ENCODE results near the gene GLOD5.
A peak's percentile ranks its signal among the peaks of the same experiment; 100 is the strongest.

GLOD5 gene

DNA sequence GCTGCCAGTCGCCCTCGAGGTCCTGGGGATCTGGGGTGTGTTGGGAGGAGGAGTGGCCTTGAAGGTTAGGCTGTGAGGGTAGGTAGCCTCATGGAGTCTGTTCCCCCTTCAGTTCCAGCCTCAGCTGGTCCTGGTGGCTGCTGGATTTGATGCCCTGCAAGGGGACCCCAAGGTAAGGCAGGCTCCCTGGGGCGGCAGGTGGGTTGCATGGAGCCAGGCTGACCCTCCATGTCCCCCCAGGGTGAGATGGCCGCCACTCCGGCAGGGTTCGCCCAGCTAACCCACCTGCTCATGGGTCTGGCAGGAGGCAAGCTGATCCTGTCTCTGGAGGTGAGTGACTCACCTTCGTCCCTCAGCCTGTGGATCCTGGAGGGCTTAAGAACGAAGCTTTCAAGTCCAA is 53.2 kb downstream of the GLOD5 start:
- Histone ChIP-seq H3K79me2 (ENCODE audit: insufficient read depth, low read length) (no peaks in the 10 kb centered on the region), H4K20me1 (ENCODE audit: insufficient read depth, low read length) (no peaks in the 10 kb centered on the region), H3K27me3 (ENCODE audit: insufficient read depth, low read length) (no peaks in the 10 kb centered on the region), H3K4me2 (ENCODE audit: low read length) (no peak overlapping the region), H3K4me1 (ENCODE audit: insufficient read depth, low read length, severe bottlenecking) (no peaks in the 10 kb centered on the region), H3K9me3 (ENCODE audit: low read length) (no peaks in the 10 kb centered on the region), H3K27ac (ENCODE audit: low read depth, low read length, poor library complexity, severe bottlenecking) (no peak overlapping the region), H3K4me3 (ENCODE audit: low read depth, low read length, poor library complexity, severe bottlenecking) (no peak overlapping the region), H3K9ac (ENCODE audit: low read length) (no peak overlapping the region), H3K9me2 (ENCODE audit: low read depth, low read length) (no peaks in the 10 kb centered on the region), H3F3A (ENCODE audit: insufficient read depth, low read length) (no peaks in the 10 kb centered on the region), H3K36me3 (ENCODE audit: insufficient read depth, low read length) (no peaks in the 10 kb centered on the region), H2AFZ (ENCODE audit: low read length) (no peak overlapping the region)
- TF ChIP-seq CTCF (IDR thresholded peaks at IDR 0.05; ENCODE audit: low read length) (no peak), EZH2 (IDR thresholded peaks at IDR 0.05; ENCODE audit: borderline replicate concordance, low read length) (no peak)

GRCh38 chrX:48815266-48815665 is 53.7 kb downstream of the GLOD5 start:
- H3K4me1 ChIP-seq (ENCODE audit: insufficient read depth, low read length, severe bottlenecking) = no peaks in the 10 kb centered on the region
- TF ChIP-seq EZH2 (IDR thresholded peaks at IDR 0.05; ENCODE audit: borderline replicate concordance, low read length) (no peak), CTCF (IDR thresholded peaks at IDR 0.05; ENCODE audit: low read length) (peak; percentile 41; the same call in 1 of the 2 replicates)

GRCh38 chrX:48816014-48816810 is 54.7 kb downstream of the GLOD5 start:
- TF ChIP-seq EZH2 (IDR thresholded peaks at IDR 0.05; ENCODE audit: borderline replicate concordance, low read length) (no peak), CTCF (IDR thresholded peaks at IDR 0.05; ENCODE audit: low read length) (no peak)

More at GRCh38 chrX:48815266-48815665, 53.7 kb downstream of the GLOD5 start:
- Histone ChIP-seq H3K9me3 (ENCODE audit: low read length) (no peaks in the 10 kb centered on the region), H3F3A (ENCODE audit: insufficient read depth, low read length) (no peaks in the 10 kb centered on the region), H2AFZ (ENCODE audit: low read length) (no peak overlapping the region), H3K27me3 (ENCODE audit: insufficient read depth, low read length) (no peaks in the 10 kb centered on the region), H3K36me3 (ENCODE audit: insufficient read depth, low read length) (no peaks in the 10 kb centered on the region), H3K9ac (ENCODE audit: low read length) (no peak overlapping the region), H3K27ac (ENCODE audit: low read depth, low read length, poor library complexity, severe bottlenecking) (no peak overlapping the region), H3K79me2 (ENCODE audit: insufficient read depth, low read length) (no peaks in the 10 kb centered on the region), H4K20me1 (ENCODE audit: insufficient read depth, low read length) (no peaks in the 10 kb centered on the region), H3K4me3 (ENCODE audit: low read depth, low read length, poor library complexity, severe bottlenecking) (no peak overlapping the region), H3K4me2 (ENCODE audit: low read length) (no peak overlapping the region), H3K9me2 (ENCODE audit: low read depth, low read length) (no peaks in the 10 kb centered on the region)

More at GRCh38 chrX:48816014-48816810, 54.7 kb downstream of the GLOD5 start:
- H3K27ac ChIP-seq (ENCODE audit: low read depth, low read length, poor library complexity, severe bottlenecking) = no peak overlapping the region
- H3K9me2 ChIP-seq (ENCODE audit: low read depth, low read length) = no peaks in the 10 kb centered on the region
- H3K4me3 ChIP-seq (ENCODE audit: low read depth, low read length, poor library complexity, severe bottlenecking) = no peak overlapping the region
- H3K4me1 ChIP-seq (ENCODE audit: insufficient read depth, low read length, severe bottlenecking) = no peaks in the 10 kb centered on the region
- H3K9me3 ChIP-seq (ENCODE audit: low read length) = no peaks in the 10 kb centered on the region
- no peaks in the 10 kb centered on the region for H3K27me3 ChIP-seq (ENCODE audit: insufficient read depth, low read length)
- no peaks in the 10 kb centered on the region for H3K79me2 ChIP-seq (ENCODE audit: insufficient read depth, low read length)
- no peaks in the 10 kb centered on the region for H3F3A ChIP-seq (ENCODE audit: insufficient read depth, low read length)
- H3K9ac ChIP-seq (ENCODE audit: low read length) = no peak overlapping the region
- H4K20me1 ChIP-seq (ENCODE audit: insufficient read depth, low read length) = no peaks in the 10 kb centered on the region
- no peaks in the 10 kb centered on the region for H3K36me3 ChIP-seq (ENCODE audit: insufficient read depth, low read length)
- H2AFZ ChIP-seq (ENCODE audit: low read length) = no peak overlapping the region
- H3K4me2 ChIP-seq (ENCODE audit: low read length) = no peak overlapping the region
